ENCODE results near the gene LSM12. TPM values are rescaled to one million over a fixed set of nuclear protein-coding genes. Genes with fewer than 3 reads are reported as not detected.
"Not testable (repeated sequence)": the region's sequence is repeated elsewhere in the genome, so short reads cannot be mapped to it uniquely, and the experiment has no call there.

Gene LSM12
- total and polyA plus RNA-seq, 7 experiments from 2014 or later: 29.3 to 72.5 (median 39.9) TPM

GRCh38 chr17:44106801-44107200 lies 40.3 kb upstream of the LSM12 start:
- ChIA-PET CTCF (interaction anchor here (0.6 kb wide), 1 partner anchor 176 kb away, joined by 3 read pairs; no protein-coding TSS in a partner anchor), POLR2A (interaction anchor here (0.5 kb wide), 1 partner anchor 225 kb away, joined by 5 read pairs; no protein-coding TSS in a partner anchor)
- intact Hi-C loops (cut with micrococcal nuclease): no loop called here
- H3K9me3 Mint-ChIP-seq: no peaks in the 10 kb centered on the region
- H3K36me3 Mint-ChIP-seq: peaks cover 2 to 11% (median 4%) of the 10 kb centered on the region in 5 donors
- Histone ChIP-seq H3K27ac (ENCODE audit: low read depth, low read length) (no peak overlapping the region), H3K4me3 (ENCODE audit: low read length) (no peak overlapping the region), H3K27me3 (ENCODE audit: control insufficient read depth in 2 of 2, insufficient read depth in 2 of 2, low read length in 2 of 2) (no peaks in the 10 kb centered on the region), H3K36me3 (ENCODE audit: control insufficient read depth in 2 of 3, insufficient read depth in 3 of 3, low read length in 3 of 3) (peaks cover 0 to 20% (median 0%) of the 10 kb centered on the region in 3 experiments), H3K9me3 (ENCODE audit: control insufficient read depth in 2 of 3, low read length in 3 of 3) (no peaks in the 10 kb centered on the region), H3K4me1 (ENCODE audit: control insufficient read depth in 2 of 2, insufficient read depth in 2 of 2, low read length in 2 of 2) (peaks cover 4 to 12% of the 10 kb centered on the region in 2 donors)
- H3K27me3 Mint-ChIP-seq: no peaks in the 10 kb centered on the region
- no peak overlapping the region for H3K4me3 Mint-ChIP-seq
- ATAC-seq: no peak
- DNase-seq: no peak
- H3K27ac Mint-ChIP-seq: no peak overlapping the region
- H3K4me1 Mint-ChIP-seq: peaks cover 4 to 24% (median 17%) of the 10 kb centered on the region in 7 donors

- H3K9me3 Mint-ChIP-seq: no peaks in the 10 kb centered on the region
- H3K36me3 ChIP-seq (ENCODE audit: control insufficient read depth in 2 of 3, insufficient read depth in 3 of 3, low read length in 3 of 3): peaks cover 0 to 20% (median 0%) of the 10 kb centered on the region in 3 experiments
- DNase-seq: no peak
- H3K36me3 Mint-ChIP-seq: peaks cover 2 to 11% (median 4%) of the 10 kb centered on the region in 5 donors
- no peak overlapping the region for H3K4me3 ChIP-seq (ENCODE audit: low read length)
- POLR2A ChIA-PET: no interaction called here
- no peak overlapping the region for H3K27ac Mint-ChIP-seq
- H3K4me1 ChIP-seq (ENCODE audit: control insufficient read depth in 2 of 2, insufficient read depth in 2 of 2, low read length in 2 of 2): peaks cover 0 to 4% of the 10 kb centered on the region in 2 donors
- H3K4me1 Mint-ChIP-seq: peaks cover 0 to 17% (median 13%) of the 10 kb centered on the region in 7 donors
- H3K27ac ChIP-seq (ENCODE audit: low read depth, low read length): no peak overlapping the region
- no peaks in the 10 kb centered on the region for H3K27me3 Mint-ChIP-seq
- no peaks in the 10 kb centered on the region for H3K27me3 ChIP-seq (ENCODE audit: control insufficient read depth in 2 of 2, insufficient read depth in 2 of 2, low read length in 2 of 2)
- H3K4me3 Mint-ChIP-seq: no peak overlapping the region
- intact Hi-C loops (cut with micrococcal nuclease): no loop called here
- no peaks in the 10 kb centered on the region for H3K9me3 ChIP-seq (ENCODE audit: control insufficient read depth in 2 of 3, low read length in 3 of 3)
- CTCF ChIA-PET: interaction anchor here (0.6 kb wide), 1 partner anchor 22 kb away, joined by 6 read pairs; no protein-coding TSS in a partner anchor
- no peak for ATAC-seq
Observed at GRCh38 chr17:44105941-44106340, 39.5 kb upstream of the LSM12 start.

GRCh38 chr17:44105483-44105882 lies 39.0 kb upstream of the LSM12 start:
- peaks cover 2 to 11% (median 4%) of the 10 kb centered on the region in 5 donors for H3K36me3 Mint-ChIP-seq
- no peaks in the 10 kb centered on the region for H3K27me3 Mint-ChIP-seq
- ChIA-PET POLR2A (no interaction called here), CTCF (interaction anchor here (0.6 kb wide), 1 partner anchor 23 kb away, joined by 6 read pairs; no protein-coding TSS in a partner anchor)
- intact Hi-C loops (cut with micrococcal nuclease): no loop called here
- Histone ChIP-seq H3K4me1 (ENCODE audit: control insufficient read depth in 2 of 2, insufficient read depth in 2 of 2, low read length in 2 of 2) (peaks cover 0 to 2% of the 10 kb centered on the region in 2 donors), H3K9me3 (ENCODE audit: control insufficient read depth in 2 of 3, low read length in 3 of 3) (no peaks in the 10 kb centered on the region), H3K27ac (ENCODE audit: low read depth, low read length) (no peak overlapping the region), H3K27me3 (ENCODE audit: control insufficient read depth in 2 of 2, insufficient read depth in 2 of 2, low read length in 2 of 2) (no peaks in the 10 kb centered on the region), H3K36me3 (ENCODE audit: control insufficient read depth in 2 of 3, insufficient read depth in 3 of 3, low read length in 3 of 3) (peaks cover 0 to 20% (median 0%) of the 10 kb centered on the region in 3 experiments), H3K4me3 (ENCODE audit: low read length) (no peak overlapping the region)
- no peak for DNase-seq
- no peaks in the 10 kb centered on the region for H3K9me3 Mint-ChIP-seq
- H3K4me3 Mint-ChIP-seq: no peak overlapping the region
- H3K4me1 Mint-ChIP-seq: peaks cover 0 to 13% (median 10%) of the 10 kb centered on the region in 7 donors
- H3K27ac Mint-ChIP-seq: no peak overlapping the region
- no peak for ATAC-seq

GRCh38 chr17:44102849-44103622 lies 36.6 kb upstream of the LSM12 start:
- intact Hi-C loops (cut with micrococcal nuclease): no loop called here
- H3K27ac Mint-ChIP-seq: peak overlapping the region in 1 of 9 donors; percentile 30
- ATAC-seq: no peak

GRCh38 chr17:44101858-44102257 lies 35.4 kb upstream of the LSM12 start:
- H3K27ac Mint-ChIP-seq; ATAC-seq; CTCF ChIA-PET; DNase-seq; H3K27me3 ChIP-seq (ENCODE audit: control insufficient read depth in 2 of 2, insufficient read depth in 2 of 2, low read length in 2 of 2); H3K27me3 Mint-ChIP-seq; H3K9me3 ChIP-seq (ENCODE audit: control insufficient read depth in 2 of 3, low read length in 3 of 3); H3K4me3 ChIP-seq (ENCODE audit: low read length); H3K4me1 ChIP-seq (ENCODE audit: control insufficient read depth in 2 of 2, insufficient read depth in 2 of 2, low read length in 2 of 2); H3K27ac ChIP-seq (ENCODE audit: low read depth, low read length); intact Hi-C loops (cut with micrococcal nuclease); H3K9me3 Mint-ChIP-seq; POLR2A ChIA-PET; H3K4me3 Mint-ChIP-seq: not testable (repeated sequence)
- Mint-ChIP-seq H3K36me3 (peaks cover 0 to 11% (median 3%) of the 10 kb centered on the region in 5 donors), H3K4me1 (peaks cover 5 to 19% (median 8%) of the 10 kb centered on the region in 7 donors)
- peaks cover 0 to 15% (median 0%) of the 10 kb centered on the region in 3 experiments for H3K36me3 ChIP-seq (ENCODE audit: control insufficient read depth in 2 of 3, insufficient read depth in 3 of 3, low read length in 3 of 3)

More at GRCh38 chr17:44102849-44103622, 36.6 kb upstream of the LSM12 start:
- Mint-ChIP-seq H3K27me3 (no peaks in the 10 kb centered on the region), H3K4me3 (no peak overlapping the region), H3K36me3 (peaks cover 2 to 11% (median 4%) of the 10 kb centered on the region in 5 donors), H3K9me3 (no peaks in the 10 kb centered on the region), H3K4me1 (peaks cover 4 to 16% (median 10%) of the 10 kb centered on the region in 7 donors)
- H3K4me1 ChIP-seq (ENCODE audit: control insufficient read depth in 2 of 2, insufficient read depth in 2 of 2, low read length in 2 of 2): no peaks in the 10 kb centered on the region
- no peaks in the 10 kb centered on the region for H3K9me3 ChIP-seq (ENCODE audit: control insufficient read depth in 2 of 3, low read length in 3 of 3)
- no peaks in the 10 kb centered on the region for H3K27me3 ChIP-seq (ENCODE audit: control insufficient read depth in 2 of 2, insufficient read depth in 2 of 2, low read length in 2 of 2)
- H3K4me3 ChIP-seq (ENCODE audit: low read length): no peak overlapping the region
- peaks cover 0 to 15% (median 0%) of the 10 kb centered on the region in 3 experiments for H3K36me3 ChIP-seq (ENCODE audit: control insufficient read depth in 2 of 3, insufficient read depth in 3 of 3, low read length in 3 of 3)
- no peak for DNase-seq
- H3K27ac ChIP-seq (ENCODE audit: low read depth, low read length): no peak overlapping the region
- ChIA-PET POLR2A (no interaction called here), CTCF (interaction anchor here (0.7 kb wide), 1 partner anchor 375 kb away, joined by 4 read pairs; no protein-coding TSS in a partner anchor)

GRCh38 chr17:44097110-44097958 lies 30.9 kb upstream of the LSM12 start:
- DNase-seq (no peak), ATAC-seq (peak; percentile 14)
- Histone ChIP-seq H3K9me3 (ENCODE audit: control insufficient read depth in 2 of 3, low read length in 3 of 3) (no peaks in the 10 kb centered on the region), H3K36me3 (ENCODE audit: control insufficient read depth in 2 of 3, insufficient read depth in 3 of 3, low read length in 3 of 3) (peaks cover 0 to 14% (median 0%) of the 10 kb centered on the region in 3 experiments), H3K27ac (ENCODE audit: low read depth, low read length) (no peak overlapping the region), H3K4me1 (ENCODE audit: control insufficient read depth in 2 of 2, insufficient read depth in 2 of 2, low read length in 2 of 2) (peaks cover 0 to 12% of the 10 kb centered on the region in 2 donors), H3K27me3 (ENCODE audit: control insufficient read depth in 2 of 2, insufficient read depth in 2 of 2, low read length in 2 of 2) (no peaks in the 10 kb centered on the region), H3K4me3 (ENCODE audit: low read length) (no peak overlapping the region)
- CTCF ChIA-PET: no interaction called here
- H3K36me3 Mint-ChIP-seq: peaks cover 0 to 2% (median 0%) of the 10 kb centered on the region in 5 donors
- no peak overlapping the region for H3K4me3 Mint-ChIP-seq
- H3K27ac Mint-ChIP-seq: peak overlapping the region in 1 of 9 donors; percentile 5
- H3K4me1 Mint-ChIP-seq: peaks cover 7 to 20% (median 12%) of the 10 kb centered on the region in 7 donors
- H3K27me3 Mint-ChIP-seq: no peaks in the 10 kb centered on the region
- no peaks in the 10 kb centered on the region for H3K9me3 Mint-ChIP-seq
- POLR2A ChIA-PET: no interaction called here
- intact Hi-C loops (cut with micrococcal nuclease): no loop called here
